Right kidney (tissue), 1 donor: Measurements from ENCODE around the gene CTNNBL1.

ENCODE experiments used
- DNase-seq: peaks from one replicate; pipeline ENCODE4 v3.0.0-alpha.2; 2016

Gene CTNNBL1

DNA sequence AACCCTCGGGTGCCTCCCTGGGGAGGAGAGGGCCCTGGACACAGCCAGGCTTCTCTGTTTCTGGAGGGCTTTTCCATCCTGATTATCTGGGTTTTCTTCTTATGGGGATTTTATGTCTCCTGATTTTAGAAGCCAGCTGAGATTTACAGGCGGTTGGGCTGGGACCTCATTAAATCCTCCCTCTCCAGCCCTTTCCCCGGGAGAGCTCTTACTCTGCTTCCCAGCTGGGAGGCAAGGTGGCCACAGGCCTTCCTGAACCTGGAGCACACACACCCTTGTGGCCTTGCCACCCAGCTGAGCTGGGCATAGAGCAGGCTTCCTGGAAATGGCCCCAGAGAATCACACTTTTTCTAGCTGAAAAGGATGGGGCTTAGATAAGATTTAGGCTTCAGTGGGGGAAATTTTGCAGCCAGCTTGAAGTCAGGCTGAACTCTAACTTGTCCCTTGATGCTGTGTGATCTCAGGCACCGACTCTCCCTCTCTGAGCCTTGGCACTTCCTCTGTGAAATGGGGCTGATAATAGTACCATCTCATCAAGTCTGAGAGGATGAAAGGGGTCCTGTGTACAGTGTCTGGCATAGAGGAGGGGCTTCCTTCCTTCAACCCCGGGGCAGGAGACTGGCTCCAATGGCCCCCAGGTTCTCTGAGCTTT is 225.7 kb downstream of the CTNNBL1 start:
- no peak for DNase-seq

DNA sequence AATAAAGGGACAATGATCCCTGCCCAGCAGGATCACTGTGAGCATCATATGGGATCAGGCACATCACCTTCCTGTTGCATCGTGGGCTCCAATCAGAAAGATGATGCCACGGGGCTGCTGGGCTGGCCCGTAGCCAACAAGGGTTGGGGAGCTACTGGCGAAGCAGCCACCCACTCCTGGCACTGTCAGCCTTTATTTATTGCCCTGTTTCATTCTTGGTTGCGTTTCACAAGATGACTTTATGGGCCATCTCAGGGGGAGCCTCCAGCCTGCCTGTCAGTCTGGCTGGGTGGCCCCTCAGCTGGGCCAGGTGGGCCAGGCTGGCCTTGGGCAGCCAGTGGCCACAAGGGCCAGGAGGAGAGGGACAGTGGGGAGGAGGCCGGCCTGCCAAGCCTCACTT is 226.4 kb downstream of the CTNNBL1 start:
- no peak for DNase-seq

DNA sequence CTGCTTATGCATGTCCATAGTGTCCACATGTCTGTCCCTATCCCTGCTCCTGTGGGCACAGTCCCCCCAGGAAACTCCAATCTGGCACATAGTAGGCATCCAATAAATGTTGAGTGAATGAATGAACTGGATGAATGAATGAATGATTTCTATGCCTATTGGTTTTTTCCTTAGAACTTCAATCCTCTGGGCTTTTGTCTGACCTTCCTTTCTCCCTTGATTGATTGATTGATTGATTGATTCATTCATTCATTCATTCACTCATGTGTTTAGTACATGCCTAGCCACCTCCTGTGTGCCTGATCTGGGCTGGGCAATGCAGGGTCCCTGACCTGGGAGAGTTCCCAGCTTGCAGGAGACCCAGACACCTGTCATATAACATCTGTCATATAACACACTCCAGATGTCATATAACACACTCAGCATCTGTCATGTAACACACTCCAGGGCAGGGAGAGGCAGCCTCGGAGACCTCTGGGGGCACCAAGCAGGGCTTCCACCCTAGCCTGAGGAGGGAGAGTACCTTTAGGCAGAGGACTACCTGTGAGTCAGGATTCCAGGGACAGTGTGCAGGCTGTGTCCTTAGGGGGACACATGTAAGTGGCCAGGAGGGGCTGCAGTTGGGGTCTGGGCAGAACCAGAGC is 227.0 kb downstream of the CTNNBL1 start:
- DNase-seq, result no peak

DNA sequence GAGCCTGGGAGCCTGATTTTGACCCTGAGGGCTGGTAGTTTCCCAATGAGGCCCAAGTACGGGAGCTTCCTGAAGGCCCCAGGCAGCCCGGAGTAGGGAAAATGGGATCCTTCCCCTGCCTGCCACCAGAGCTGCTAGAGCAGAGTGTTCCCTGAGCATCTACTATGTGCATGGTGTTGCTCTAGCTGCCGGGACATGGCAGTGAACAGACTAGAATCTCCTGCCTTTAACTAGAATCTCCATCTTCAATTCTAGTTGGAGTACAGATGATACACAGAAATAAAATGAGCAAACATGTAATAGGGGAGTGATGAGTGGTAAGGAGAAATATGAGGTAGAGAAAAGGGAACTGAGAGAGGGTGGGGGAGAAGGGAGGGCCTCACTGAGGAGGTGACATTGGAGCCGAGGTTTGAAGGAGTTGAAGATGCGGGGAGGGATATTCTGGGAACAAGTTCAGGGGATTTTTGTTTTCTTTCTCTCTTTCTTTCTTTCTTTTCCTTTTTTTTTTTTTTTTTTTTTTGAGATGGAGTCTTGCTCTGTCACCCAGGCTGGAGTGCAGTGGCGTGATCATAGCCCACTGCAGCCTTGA is 227.6 kb downstream of the CTNNBL1 start:
- no peak for DNase-seq
